GM12864 (cell line): Measurements from ENCODE around the gene OR6M1.

Experiments
- DNase-seq: peaks from one replicate; pipeline ENCODE4 v3.0.0-alpha.2; 2011; ENCODE audit warnings: low read depth
- H3K4me3 ChIP-seq: 2 replicates; pipeline ENCODE4 v1.5.1; 2011; ENCODE audit warnings: mild to moderate bottlenecking, low read depth, low read length, control low read depth
- TF ChIP-seq, protein P1 (sequence below): IDR thresholded peaks from 2 replicates; pipeline ENCODE4 v1.5.1; 2011; ENCODE audit warnings: low read depth, mild to moderate bottlenecking, moderate library complexity, low read length, control low read depth, inconsistent platforms; ENCODE audit errors: missing control alignments

OR6M1 gene

DNA sequence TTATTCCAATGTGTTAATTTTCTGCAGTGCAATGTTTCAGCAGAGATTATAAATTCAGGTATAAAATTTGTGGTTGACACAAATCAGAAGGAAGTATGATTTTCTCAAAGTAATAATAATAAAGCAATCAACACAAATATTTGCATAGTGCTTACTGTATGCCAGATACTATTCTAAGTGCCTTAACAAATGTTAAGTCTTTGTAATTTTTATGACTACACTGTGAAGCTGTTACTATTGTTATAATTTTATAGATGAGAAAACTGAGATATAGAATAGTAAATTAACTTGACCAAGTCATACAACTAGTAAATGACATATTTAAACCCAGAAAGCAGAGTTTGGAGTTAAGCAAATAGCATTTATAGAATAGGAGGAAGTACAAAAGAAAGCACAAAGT, 35.4 kb downstream of the OR6M1 start:
- TF ChIP-seq, protein P1, sequence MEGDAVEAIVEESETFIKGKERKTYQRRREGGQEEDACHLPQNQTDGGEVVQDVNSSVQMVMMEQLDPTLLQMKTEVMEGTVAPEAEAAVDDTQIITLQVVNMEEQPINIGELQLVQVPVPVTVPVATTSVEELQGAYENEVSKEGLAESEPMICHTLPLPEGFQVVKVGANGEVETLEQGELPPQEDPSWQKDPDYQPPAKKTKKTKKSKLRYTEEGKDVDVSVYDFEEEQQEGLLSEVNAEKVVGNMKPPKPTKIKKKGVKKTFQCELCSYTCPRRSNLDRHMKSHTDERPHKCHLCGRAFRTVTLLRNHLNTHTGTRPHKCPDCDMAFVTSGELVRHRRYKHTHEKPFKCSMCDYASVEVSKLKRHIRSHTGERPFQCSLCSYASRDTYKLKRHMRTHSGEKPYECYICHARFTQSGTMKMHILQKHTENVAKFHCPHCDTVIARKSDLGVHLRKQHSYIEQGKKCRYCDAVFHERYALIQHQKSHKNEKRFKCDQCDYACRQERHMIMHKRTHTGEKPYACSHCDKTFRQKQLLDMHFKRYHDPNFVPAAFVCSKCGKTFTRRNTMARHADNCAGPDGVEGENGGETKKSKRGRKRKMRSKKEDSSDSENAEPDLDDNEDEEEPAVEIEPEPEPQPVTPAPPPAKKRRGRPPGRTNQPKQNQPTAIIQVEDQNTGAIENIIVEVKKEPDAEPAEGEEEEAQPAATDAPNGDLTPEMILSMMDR = no peak
- H3K4me3 ChIP-seq = no peak overlapping the region
- no peak for DNase-seq

DNA sequence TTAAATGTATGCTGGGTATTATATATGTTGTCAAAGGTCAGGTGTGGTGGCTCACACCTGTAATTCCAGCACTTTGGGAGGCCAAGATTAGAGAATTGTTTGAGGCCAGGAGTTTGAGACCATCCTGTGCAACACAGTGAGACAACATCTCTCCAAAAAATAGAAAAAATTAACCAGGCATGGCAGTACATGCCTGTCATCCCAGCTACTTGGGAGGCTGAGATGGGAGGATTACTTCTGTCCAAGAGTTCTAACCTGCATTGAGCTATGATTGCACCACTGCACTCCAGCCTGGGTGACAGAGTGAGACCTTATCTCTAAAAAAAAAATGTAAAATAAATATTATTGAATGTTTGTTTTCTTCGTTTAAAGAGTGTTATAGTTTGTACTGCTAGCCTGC, 40.5 kb downstream of the OR6M1 start:
- H3K4me3 ChIP-seq = no peak overlapping the region
- TF ChIP-seq, protein P1 = no peak
- DNase-seq = no peak

DNA sequence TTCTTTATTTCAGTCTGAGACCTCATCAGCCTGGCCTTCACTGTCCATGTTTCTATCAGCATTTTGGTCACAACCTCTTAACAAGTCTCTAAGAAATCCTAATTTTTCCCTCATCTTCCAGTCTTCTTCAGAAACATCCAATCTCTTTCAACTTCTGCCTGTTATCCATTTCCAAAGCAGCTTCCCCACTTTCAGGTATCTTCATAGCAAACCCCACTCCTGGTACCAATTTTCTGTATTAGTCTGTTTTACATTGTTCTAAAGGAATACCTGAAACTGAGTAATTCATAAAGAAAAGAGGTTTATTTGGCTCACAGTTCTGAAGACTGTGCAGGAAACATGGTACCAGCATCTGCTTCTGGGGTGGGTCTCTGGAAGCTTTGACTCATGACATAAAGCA, 43.7 kb downstream of the OR6M1 start:
- no peak for DNase-seq
- H3K4me3 ChIP-seq = no peak overlapping the region
- TF ChIP-seq, protein P1 = no peak

DNA sequence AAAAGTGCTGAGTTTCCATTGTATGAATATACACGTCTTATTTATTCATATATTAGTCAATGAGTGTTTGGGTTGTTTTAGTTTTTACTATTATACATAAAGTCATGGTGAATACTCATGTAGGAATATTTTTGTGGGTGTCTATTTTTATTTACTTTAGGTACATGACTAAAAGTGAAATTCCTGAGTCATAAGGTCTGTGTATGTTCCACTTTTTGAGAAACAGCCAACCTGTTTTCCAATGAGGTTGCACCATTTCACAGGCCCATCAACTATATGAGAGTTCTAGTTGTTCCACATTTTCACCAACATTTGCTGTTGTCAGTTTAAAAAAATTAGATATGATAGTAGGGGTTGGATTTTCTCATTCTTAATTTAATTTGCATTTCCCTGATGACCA, 45.3 kb downstream of the OR6M1 start:
- TF ChIP-seq, protein P1 = no peak
- no peak for DNase-seq
- H3K4me3 ChIP-seq = no peak overlapping the region

DNA sequence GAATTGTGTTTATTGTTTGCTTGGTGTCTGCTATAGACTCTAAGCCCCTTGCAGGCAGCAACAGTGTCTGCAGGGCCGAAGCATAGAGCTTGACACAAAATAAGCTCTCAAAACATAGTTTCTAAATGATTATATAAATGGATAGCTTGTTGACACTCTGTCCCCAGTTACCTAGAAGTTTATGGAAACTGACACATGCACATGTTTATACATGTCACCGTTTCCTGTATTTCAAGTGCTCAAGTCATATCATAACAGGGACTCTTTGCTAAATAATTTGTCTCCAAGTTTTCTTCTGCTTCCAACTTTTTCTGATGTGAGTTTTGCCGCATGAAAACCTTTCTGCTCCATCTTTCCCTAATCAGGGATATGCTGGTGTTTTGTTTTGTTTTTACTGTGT, 48.2 kb downstream of the OR6M1 start:
- TF ChIP-seq, protein P1 = no peak
- H3K4me3 ChIP-seq = no peak overlapping the region
- DNase-seq = no peak

DNA sequence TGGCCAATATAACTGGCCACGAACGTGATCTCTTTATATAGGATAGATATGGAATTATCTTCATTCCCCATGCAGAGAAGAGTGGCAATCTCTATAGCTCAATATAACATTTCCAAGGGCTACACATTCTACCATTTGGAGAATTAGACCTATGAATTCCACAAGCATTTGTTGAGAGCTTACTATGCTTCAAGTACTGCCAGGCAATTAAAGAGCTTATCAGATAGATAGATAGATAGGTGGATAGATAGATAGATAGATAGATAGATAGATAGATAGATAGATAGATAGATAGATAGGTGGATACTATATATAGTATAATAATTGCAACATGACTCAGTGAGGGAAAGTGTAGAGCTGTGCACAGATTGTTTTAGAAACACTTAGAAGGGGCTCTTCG, 50.3 kb downstream of the OR6M1 start:
- no peak for DNase-seq
- H3K4me3 ChIP-seq = no peak overlapping the region
- TF ChIP-seq, protein P1 = no peak
